Calu3 (cell line): ENCODE data around the gene C5AR2. TPM values are rescaled to one million over a fixed set of nuclear protein-coding genes. Genes with fewer than 3 reads are reported as not detected.

ENCODE experiments used
- BruUV-seq: library from RNA; stranded (reverse); fragments of 400-500 nt; replicated peaks from 2 replicates; lab custom pipeline; 2021; lab: Mats Ljungman, UMichigan
- CTCF ChIA-PET: fragments of 300-600 bp; sonication (Branson Sonifier 250); formaldehyde crosslinking; loops from one replicate; lab custom pipeline; 2022; ENCODE audit warnings: antibody characterized with exemption; lab: Charles Lee
- DNase-seq: peaks from one replicate; pipeline ENCODE4 v3.0.0; 2022
- H3K27ac Mint-ChIP-seq: one replicate; pipeline ENCODE4 v1.8.0; 2022; ENCODE audit warnings: mixed read lengths; ENCODE audit not compliant: unreplicated experiment
- H3K27me3 Mint-ChIP-seq: one replicate; pipeline ENCODE4 v1.8.0; 2022; ENCODE audit warnings: mixed read lengths; ENCODE audit not compliant: unreplicated experiment
- H3K36me3 Mint-ChIP-seq: one replicate; pipeline ENCODE4 v1.8.0; 2022; ENCODE audit warnings: mild to moderate bottlenecking, moderate library complexity, mixed read lengths; ENCODE audit not compliant: insufficient read depth, unreplicated experiment
- H3K4me1 Mint-ChIP-seq: one replicate; pipeline ENCODE4 v1.8.0; 2022; ENCODE audit warnings: mild to moderate bottlenecking, low read depth, mixed read lengths; ENCODE audit not compliant: unreplicated experiment
- H3K4me3 Mint-ChIP-seq: one replicate; pipeline ENCODE4 v1.8.0; 2022; ENCODE audit warnings: mild to moderate bottlenecking, low read depth, moderate library complexity, mixed read lengths; ENCODE audit not compliant: unreplicated experiment
- H3K9me3 Mint-ChIP-seq: one replicate; pipeline ENCODE4 v1.8.0; 2022; ENCODE audit warnings: low read depth, mixed read lengths; ENCODE audit not compliant: unreplicated experiment
- intact Hi-C: fragments of 100-400 bp; cut with micrococcal nuclease; formaldehyde crosslinking; loops from one replicate; pipeline ENCODE4 v1.10.0; 2022; ENCODE audit not compliant: unreplicated experiment
- total RNA-seq: library from RNA; stranded (reverse); gene quantifications from 2 replicates; pipeline ENCODE4 v1.2.3, GENCODE V29; 2022
- TF ChIP-seq, protein P1 (sequence below): fragments of 200-600 bp; IDR thresholded peaks from one replicate; pipeline ENCODE4 v1.8.0; 2022; ENCODE audit warnings: antibody characterized with exemption; ENCODE audit not compliant: unreplicated experiment

Gene C5AR2
- total RNA-seq, 1 experiment from 2014 or later = 0.31 TPM

DNA sequence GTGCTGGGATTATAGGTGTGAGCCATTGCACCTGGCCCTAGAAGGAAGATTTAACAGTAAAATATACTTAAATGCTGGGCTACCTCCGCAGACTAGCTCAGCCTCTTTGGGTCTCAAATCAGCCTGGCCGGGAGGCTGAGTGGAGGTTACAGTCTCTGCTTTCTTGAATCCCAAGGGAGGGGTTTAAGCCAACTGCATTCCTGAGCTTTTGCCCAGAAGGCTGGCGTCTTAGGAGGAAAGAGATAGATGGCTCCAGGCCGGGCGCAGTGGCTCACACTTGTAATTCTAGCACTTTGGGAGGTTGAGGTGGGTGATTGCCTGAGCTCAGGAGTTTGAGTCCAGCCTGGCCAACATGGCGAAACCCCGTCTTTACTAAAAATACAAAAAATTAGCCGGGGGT, 22.9 kb upstream of the C5AR2 start:
- peaks cover 20% of the 10 kb centered on the region for H3K4me1 Mint-ChIP-seq
- no TSS peak for BruUV-seq
- no peak for DNase-seq
- TF ChIP-seq, protein P1, sequence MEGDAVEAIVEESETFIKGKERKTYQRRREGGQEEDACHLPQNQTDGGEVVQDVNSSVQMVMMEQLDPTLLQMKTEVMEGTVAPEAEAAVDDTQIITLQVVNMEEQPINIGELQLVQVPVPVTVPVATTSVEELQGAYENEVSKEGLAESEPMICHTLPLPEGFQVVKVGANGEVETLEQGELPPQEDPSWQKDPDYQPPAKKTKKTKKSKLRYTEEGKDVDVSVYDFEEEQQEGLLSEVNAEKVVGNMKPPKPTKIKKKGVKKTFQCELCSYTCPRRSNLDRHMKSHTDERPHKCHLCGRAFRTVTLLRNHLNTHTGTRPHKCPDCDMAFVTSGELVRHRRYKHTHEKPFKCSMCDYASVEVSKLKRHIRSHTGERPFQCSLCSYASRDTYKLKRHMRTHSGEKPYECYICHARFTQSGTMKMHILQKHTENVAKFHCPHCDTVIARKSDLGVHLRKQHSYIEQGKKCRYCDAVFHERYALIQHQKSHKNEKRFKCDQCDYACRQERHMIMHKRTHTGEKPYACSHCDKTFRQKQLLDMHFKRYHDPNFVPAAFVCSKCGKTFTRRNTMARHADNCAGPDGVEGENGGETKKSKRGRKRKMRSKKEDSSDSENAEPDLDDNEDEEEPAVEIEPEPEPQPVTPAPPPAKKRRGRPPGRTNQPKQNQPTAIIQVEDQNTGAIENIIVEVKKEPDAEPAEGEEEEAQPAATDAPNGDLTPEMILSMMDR = no peak
- intact Hi-C loops = no loop called here
- H3K4me3 Mint-ChIP-seq = no peak overlapping the region
- peaks cover 13% of the 10 kb centered on the region for H3K27me3 Mint-ChIP-seq
- H3K9me3 Mint-ChIP-seq = no peaks in the 10 kb centered on the region
- no peak overlapping the region for H3K27ac Mint-ChIP-seq
- H3K36me3 Mint-ChIP-seq = peaks cover 19% of the 10 kb centered on the region
- CTCF ChIA-PET = interaction anchor here (0.8 to 1.1 kb wide), 2 partner anchors 25 to 82 kb away, joined by 3 read pairs; no protein-coding TSS in a partner anchor

DNA sequence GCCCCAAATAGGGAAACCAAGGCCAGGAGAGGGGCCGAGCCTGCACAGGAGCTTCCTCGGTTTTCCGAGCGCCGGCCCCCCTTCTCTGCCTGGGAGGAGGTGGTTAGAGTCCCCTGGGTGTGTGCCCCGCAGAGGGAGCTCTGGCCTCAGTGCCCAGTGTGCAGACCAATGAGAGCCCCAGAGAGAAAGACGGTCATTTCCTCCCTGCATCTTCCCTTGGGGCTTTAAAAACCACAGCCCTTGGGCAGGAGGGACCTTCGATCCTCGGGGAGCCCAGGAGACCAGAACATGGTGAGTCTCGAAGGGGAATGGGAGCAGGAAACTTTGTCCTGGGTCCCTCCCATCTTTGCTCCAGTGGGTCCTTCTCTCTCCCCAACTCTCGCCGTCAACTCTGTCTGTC, 22.4 kb upstream of the C5AR2 start, which contains the start of gene C5AR1:
Gene C5AR1, plus strand, starts transcription at position 254 of the 400 bp plus-strand sequence. Its CDS starts 35 bp downstream, at position 289.
- DNase-seq = no peak
- CTCF ChIA-PET = interaction anchor here (0.6 to 1.1 kb wide), 2 partner anchors 82 to 107 kb away, joined by 3 to 4 read pairs; no protein-coding TSS in a partner anchor
- TF ChIP-seq, protein P1 = no peak
- Mint-ChIP-seq H3K36me3 (peaks cover 19% of the 10 kb centered on the region), H3K9me3 (no peaks in the 10 kb centered on the region), H3K4me3 (no peak within 1 kb of the TSS), H3K4me1 (peaks cover 23% of the 10 kb centered on the region), H3K27ac (no peak within 1 kb of the TSS), H3K27me3 (peaks cover 13% of the 10 kb centered on the region)
- intact Hi-C loops = no loop called here
- BruUV-seq = no TSS peak

DNA sequence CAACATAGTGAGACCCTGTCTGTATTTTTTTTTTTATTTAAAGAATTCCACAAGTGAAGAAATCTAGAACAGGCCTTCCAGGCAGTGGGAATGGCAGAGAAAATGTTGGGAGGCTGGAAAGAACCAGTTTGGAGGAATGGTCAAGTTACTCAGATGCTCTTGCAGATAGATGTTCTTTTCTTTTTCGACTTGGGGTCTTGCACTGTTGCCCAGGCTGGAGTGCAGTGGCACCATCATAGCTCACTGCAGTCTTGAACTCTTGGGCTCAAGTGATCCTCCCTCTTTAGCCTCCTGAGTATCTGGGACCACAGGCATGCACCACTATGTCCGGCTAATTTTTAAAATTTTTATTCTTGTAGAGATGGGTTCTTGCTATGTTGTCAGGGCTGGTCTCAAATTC, 21.7 kb upstream of the C5AR2 start:
- TF ChIP-seq, protein P1 = no peak
- CTCF ChIA-PET = no interaction called here
- no peak for DNase-seq
- H3K27me3 Mint-ChIP-seq = peaks cover 13% of the 10 kb centered on the region
- H3K4me3 Mint-ChIP-seq = no peak overlapping the region
- H3K4me1 Mint-ChIP-seq = peaks cover 26% of the 10 kb centered on the region
- peaks cover 20% of the 10 kb centered on the region for H3K36me3 Mint-ChIP-seq
- intact Hi-C loops = no loop called here
- BruUV-seq = no TSS peak
- no peaks in the 10 kb centered on the region for H3K9me3 Mint-ChIP-seq
- no peak overlapping the region for H3K27ac Mint-ChIP-seq

DNA sequence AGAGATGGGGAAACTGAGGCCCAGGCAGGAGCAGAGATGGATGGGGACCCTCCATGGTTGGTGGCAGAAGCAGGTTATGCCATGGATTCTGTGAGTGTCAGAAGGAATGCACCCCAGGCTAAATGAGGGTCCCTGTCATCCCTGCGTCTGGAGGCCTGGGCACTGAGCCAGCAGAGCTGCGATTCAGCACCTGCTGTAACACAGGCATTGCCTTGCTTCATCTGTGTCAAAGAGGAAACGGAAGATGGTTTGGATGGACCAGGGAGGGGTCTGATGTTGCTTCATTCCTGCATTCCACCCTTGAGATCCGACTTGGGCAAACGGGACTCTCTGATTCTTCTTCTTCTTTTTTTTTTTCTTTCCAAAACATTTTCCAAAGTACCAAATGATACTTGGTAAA, 21.2 kb upstream of the C5AR2 start:
- H3K27ac Mint-ChIP-seq = no peak overlapping the region
- CTCF ChIA-PET = no interaction called here
- no peak for DNase-seq
- no peaks in the 10 kb centered on the region for H3K9me3 Mint-ChIP-seq
- no peak overlapping the region for H3K4me3 Mint-ChIP-seq
- peaks cover 22% of the 10 kb centered on the region for H3K36me3 Mint-ChIP-seq
- H3K27me3 Mint-ChIP-seq = peaks cover 13% of the 10 kb centered on the region
- BruUV-seq = no TSS peak
- H3K4me1 Mint-ChIP-seq = peaks cover 27% of the 10 kb centered on the region
- TF ChIP-seq, protein P1 = no peak
- intact Hi-C loops = no loop called here
